Adrenal gland (tissue), 12 donors: ENCODE measurements around the gene PIAS4. TPM values are rescaled to one million over a fixed set of nuclear protein-coding genes. Genes with fewer than 3 reads are reported as not detected.
A peak's percentile ranks its signal among the peaks of the same experiment; 100 is the strongest.

ENCODE experiments used
- DNase-seq, 7 donors: peaks; one replicate each; pipeline ENCODE4 v3.0.0-alpha.2; 2019 to 2020
- H3K27ac ChIP-seq, 5 donors: fragments of 200-600 bp; sonication (generic) in 4 of 5; 1 replicate in 3 of 5; 2 replicates in 2 of 5; pipeline versions ENCODE4 v1.5.1 to v1.8.0; 2016 to 2020; ENCODE audit warnings: mild to moderate bottlenecking in 1 of 5
- H3K27me3 ChIP-seq: fragments of 200-600 bp; 2 replicates; pipeline ENCODE4 v1.8.0; 2021
- H3K36me3 ChIP-seq, 2 donors: fragments of 200-600 bp; replicated peaks in 1 of 2; 1 replicate in 1 of 2; 2 replicates in 1 of 2; pipeline versions ENCODE4 v1.5.1 to v1.8.0; 2018 to 2022
- H3K4me1 ChIP-seq, 2 donors: fragments of 200-600 bp; replicated peaks in 1 of 2; 1 replicate in 1 of 2; 2 replicates in 1 of 2; pipeline versions ENCODE4 v1.5.1 to v1.8.0; 2018 to 2021
- H3K4me3 ChIP-seq, 4 donors: fragments of 200-600 bp; sonication (generic) in 3 of 4; one replicate each; pipeline ENCODE4 v1.5.1; 2016 to 2018
- H3K9me3 ChIP-seq, 3 donors: fragments of 200-600 bp; sonication (generic) in 1 of 3; replicated peaks in 1 of 3; 1 replicate in 2 of 3; 2 replicates in 1 of 3; pipeline versions ENCODE4 v1.5.1 to v1.8.0; 2016 to 2021
- POLR2A ChIP-seq, 2 donors: fragments of 450-650 bp; IDR thresholded peaks; one replicate each; pipeline ENCODE4 v1.6.1; 2017; ENCODE audit warnings: antibody characterized with exemption in 2 of 2, mild to moderate bottlenecking in 2 of 2, moderate library complexity in 1 of 2
- WGBS, 4 donors: extraction: QIAGEN DNeasy Blood & Tissue Kit in 2 of 4; methylation state at CpG; one replicate each; pipeline versions ENCODE4 v1.1.5 to v1.1.7; 2013 to 2017; 5-methylcytosine and 5-hydroxymethylcytosine counted together
- intact Hi-C, 2 donors: fragments of 100-400 bp; cut with DNase I; formaldehyde crosslinking; loops; one replicate each; pipeline versions ENCODE4 v1.14.1 to v1.15.0; 2022 to 2023
- polyA plus RNA-seq, 3 donors: library from polyadenylated mRNA; stranded (reverse); fragments of 200-250 nt in 2 of 3; fragments of 350-450 nt in 1 of 3; fragmentation: Illumina TruSeq in 1 of 3; extraction: RNeasy Lipid Tissue Mini Kit (QIAGEN cat#74804) in 1 of 3; gene quantifications; one replicate each; pipeline ENCODE4 v1.2.3, GENCODE V29; 2013 to 2014
- total RNA-seq, 9 donors: library from RNA; depleted of rRNA in 4 of 9; stranded (reverse); fragments of >200 nt in 4 of 9; fragments of 120-200 nt in 1 of 9; fragmentation: NEBNext Ultra II Directional in 1 of 9; extraction: Animal tissue kit (Norgen Biotek cat#: 25700) in 1 of 9; gene quantifications; one replicate each; pipeline versions ENCODE4 v1.1.0 to v1.2.4, GENCODE V29; 2013 to 2023
- TF ChIP-seq, protein P1 (sequence below), 6 experiments: fragments of 450-650 bp in 4 of 6; fragments of 200-600 bp in 2 of 6; sonication (generic) in 1 of 6; IDR thresholded peaks; 1 replicate in 5 of 6; 2 replicates in 1 of 6; pipeline versions ENCODE4 v1.5.1 to v1.8.0; 2016 to 2021; ENCODE audit warnings: antibody characterized with exemption in 6 of 6, mild to moderate bottlenecking in 2 of 6, moderate library complexity in 1 of 6
- donor health status: healthy with polysubstance abuse.
- donor health status: Bipolar disorder and iron deficiency.
- donor health status: DM: yes; HTN: yes; CAD: no.
- donor health status: DM: no; HTN: no; CAD: no.
- donor health status: DM: no; HTN: no; CAD: no.
- donor health status: DM: yes; HTN: yes; CAD: no.

The PIAS4 gene
- total and polyA plus RNA-seq, 12 donors, result 13.7 to 40.7 (median 22.5) TPM

DNA sequence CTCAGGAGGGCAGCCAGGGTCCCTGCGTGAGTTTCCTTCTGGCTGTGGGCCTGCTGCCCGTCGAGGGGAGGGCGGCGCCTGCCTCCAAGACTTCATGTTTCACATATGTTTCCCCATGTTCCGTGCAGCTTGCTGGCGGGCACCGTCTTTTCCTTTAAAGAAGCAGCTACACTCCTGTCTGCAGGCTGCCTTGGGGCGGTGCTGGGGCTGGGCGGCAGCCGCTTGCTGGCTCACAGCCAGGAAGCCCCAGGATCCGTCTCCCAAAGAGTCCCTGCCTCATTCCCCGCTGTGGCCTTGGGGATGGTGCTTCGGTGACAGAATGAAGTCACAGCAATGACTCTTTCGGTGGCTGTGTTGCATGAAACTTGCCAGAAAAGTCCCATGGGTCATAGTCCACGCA lies 24.9 kb downstream of the PIAS4 start:
- no peak for TF ChIP-seq POLR2A (IDR thresholded peaks at IDR 0.05)
- TF ChIP-seq, protein P1, sequence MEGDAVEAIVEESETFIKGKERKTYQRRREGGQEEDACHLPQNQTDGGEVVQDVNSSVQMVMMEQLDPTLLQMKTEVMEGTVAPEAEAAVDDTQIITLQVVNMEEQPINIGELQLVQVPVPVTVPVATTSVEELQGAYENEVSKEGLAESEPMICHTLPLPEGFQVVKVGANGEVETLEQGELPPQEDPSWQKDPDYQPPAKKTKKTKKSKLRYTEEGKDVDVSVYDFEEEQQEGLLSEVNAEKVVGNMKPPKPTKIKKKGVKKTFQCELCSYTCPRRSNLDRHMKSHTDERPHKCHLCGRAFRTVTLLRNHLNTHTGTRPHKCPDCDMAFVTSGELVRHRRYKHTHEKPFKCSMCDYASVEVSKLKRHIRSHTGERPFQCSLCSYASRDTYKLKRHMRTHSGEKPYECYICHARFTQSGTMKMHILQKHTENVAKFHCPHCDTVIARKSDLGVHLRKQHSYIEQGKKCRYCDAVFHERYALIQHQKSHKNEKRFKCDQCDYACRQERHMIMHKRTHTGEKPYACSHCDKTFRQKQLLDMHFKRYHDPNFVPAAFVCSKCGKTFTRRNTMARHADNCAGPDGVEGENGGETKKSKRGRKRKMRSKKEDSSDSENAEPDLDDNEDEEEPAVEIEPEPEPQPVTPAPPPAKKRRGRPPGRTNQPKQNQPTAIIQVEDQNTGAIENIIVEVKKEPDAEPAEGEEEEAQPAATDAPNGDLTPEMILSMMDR (IDR thresholded peaks at IDR 0.05), result no peak
- H3K27ac ChIP-seq, result peak overlapping the region in 3 of 5 donors; percentile 16 to 86 (median 84)
- intact Hi-C loops, result no loop called here
- peaks cover 8 to 10% of the 10 kb centered on the region in 2 donors for H3K4me1 ChIP-seq
- WGBS, 4 donors, result 32 to 49% (median 37%) methylated on average over 8 to 16 of the region's 16 CpGs
- peaks cover 0 to 42% of the 10 kb centered on the region in 2 donors for H3K36me3 ChIP-seq
- no peak overlapping the region for H3K4me3 ChIP-seq
- H3K27me3 ChIP-seq, result no peaks in the 10 kb centered on the region
- H3K9me3 ChIP-seq, result no peaks in the 10 kb centered on the region
- peak in 6 of 7 donors; percentile 84 to 92 (median 88) for DNase-seq

- H3K4me1 ChIP-seq, result peaks cover 8 to 10% of the 10 kb centered on the region in 2 donors
- no peak for DNase-seq
- H3K9me3 ChIP-seq, result no peaks in the 10 kb centered on the region
- H3K27me3 ChIP-seq, result no peaks in the 10 kb centered on the region
- WGBS, 4 donors, result 84 to 88% (median 87%) methylated on average over 25 to 63 of the region's 63 CpGs
- peaks cover 0 to 48% of the 10 kb centered on the region in 2 donors for H3K36me3 ChIP-seq
- no peak for TF ChIP-seq POLR2A (IDR thresholded peaks at IDR 0.05)
- TF ChIP-seq, protein P1 (IDR thresholded peaks at IDR 0.05), result no peak
- H3K4me3 ChIP-seq, result no peak overlapping the region
- peak overlapping the region in 2 of 5 donors; percentile 84 to 86 for H3K27ac ChIP-seq
- intact Hi-C loops, result no loop called here
Observed at GRCh38 chr19:4033028-4033956, 25.8 kb downstream of the PIAS4 start.

DNA sequence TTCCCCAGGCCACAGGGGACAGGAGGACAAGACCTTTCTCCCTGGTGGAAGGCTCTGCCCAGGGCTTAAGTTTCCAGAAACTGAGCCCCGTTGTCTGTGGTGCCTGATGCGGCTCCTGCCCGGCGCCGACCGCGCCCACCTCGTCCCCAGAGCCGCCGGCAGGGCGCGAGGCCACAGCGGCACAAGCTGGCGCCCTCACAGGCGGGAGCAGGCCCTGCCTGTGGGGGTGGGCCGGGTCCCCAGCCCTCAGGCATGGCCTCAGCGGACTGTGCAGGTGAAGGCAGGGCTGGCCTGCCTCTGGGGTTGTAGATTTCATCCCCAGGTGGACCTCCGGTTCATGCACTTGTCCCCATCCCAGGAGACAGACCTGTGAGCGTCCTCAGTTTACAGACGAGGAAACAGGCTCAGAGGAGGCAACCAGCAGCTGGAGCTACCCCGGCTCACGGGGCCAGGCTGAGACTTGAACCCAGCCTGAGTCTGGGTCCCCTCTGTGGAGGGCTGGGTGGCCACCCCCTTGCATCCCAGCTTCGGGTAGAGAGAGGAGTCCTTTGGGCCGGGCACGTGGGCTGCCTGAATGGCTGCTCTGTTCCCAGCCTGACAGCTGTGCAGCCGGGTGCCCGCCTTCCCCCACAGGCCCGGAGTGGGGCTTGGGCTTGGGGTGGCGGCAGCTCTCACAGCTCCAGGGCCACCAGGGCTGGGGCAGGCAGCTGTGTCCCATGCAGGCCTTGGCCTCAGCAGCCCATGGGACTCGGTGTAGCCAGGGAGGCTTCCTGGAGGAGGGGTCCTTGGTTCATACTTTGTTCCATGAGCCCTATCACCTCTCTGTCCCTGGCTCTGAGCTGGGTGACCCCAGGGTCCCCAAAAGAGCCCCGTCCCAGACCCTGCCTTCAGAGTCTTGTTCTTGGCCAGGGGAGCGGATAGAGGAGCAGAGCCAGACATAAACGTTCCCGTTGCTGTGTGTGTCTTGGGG lies 26.8 kb downstream of the PIAS4 start:
- Histone ChIP-seq H3K27me3 (no peaks in the 10 kb centered on the region), H3K27ac (no peak overlapping the region), H3K9me3 (no peaks in the 10 kb centered on the region), H3K4me1 (peaks cover 8 to 10% of the 10 kb centered on the region in 2 donors), H3K4me3 (no peak overlapping the region), H3K36me3 (peaks cover 0 to 45% of the 10 kb centered on the region in 2 donors)
- intact Hi-C loops, result no loop called here
- TF ChIP-seq, protein P1 (IDR thresholded peaks at IDR 0.05), result no peak
- no peak for TF ChIP-seq POLR2A (IDR thresholded peaks at IDR 0.05)
- no peak for DNase-seq
- WGBS, 4 donors, result 60 to 90% (median 85%) methylated on average over 4 to 34 of the region's 34 CpGs
